Measurements from ENCODE around the gene POLR1D. TPM values are rescaled to one million over a fixed set of nuclear protein-coding genes. Genes with fewer than 3 reads are reported as not detected.

The POLR1D gene
- total RNA-seq, 2 experiments from 2014 or later, result 191 to 198 TPM

GRCh38 chr13:27663947-27664346 is 42.3 kb downstream of the POLR1D start:
- ChIA-PET POLR2A (no interaction called here), CTCF (interaction anchor here (0.7 kb wide), 1 partner anchor 15 kb away, joined by 3 read pairs; no protein-coding TSS in a partner anchor)
- Mint-ChIP-seq H3K9me3 (no peaks in the 10 kb centered on the region), H3K4me3 (no peak overlapping the region), H3K4me1 (ENCODE audit: low read depth) (peaks cover 5% of the 10 kb centered on the region), H3K27ac (peak overlapping the region; percentile 1), H3K36me3 (ENCODE audit: low read depth) (peaks cover 19% of the 10 kb centered on the region), H3K27me3 (no peaks in the 10 kb centered on the region)
- no peak for TF ChIP-seq CTCF (IDR thresholded peaks at IDR 0.05)
- DNase-seq (no peak), ATAC-seq (no peak)
- intact Hi-C loops (cut with micrococcal nuclease), result no loop called here

GRCh38 chr13:27665333-27665732 is 43.6 kb downstream of the POLR1D start:
- CTCF ChIA-PET, result interaction anchor here (0.7 to 1.6 kb wide), 2 partner anchors 107 to 165 kb away, joined by 3 read pairs; no protein-coding TSS in a partner anchor
- DNase-seq, result no peak

GRCh38 chr13:27665761-27666160 is 44.1 kb downstream of the POLR1D start:
- DNase-seq, result no peak
- no peak for ATAC-seq
- Mint-ChIP-seq H3K27ac (no peak overlapping the region), H3K4me3 (no peak overlapping the region), H3K36me3 (ENCODE audit: low read depth) (peaks cover 13% of the 10 kb centered on the region), H3K9me3 (no peaks in the 10 kb centered on the region), H3K27me3 (no peaks in the 10 kb centered on the region), H3K4me1 (ENCODE audit: low read depth) (peaks cover 5% of the 10 kb centered on the region)
- no peak for TF ChIP-seq CTCF (IDR thresholded peaks at IDR 0.05)
- CTCF ChIA-PET, result interaction anchor here (0.7 to 1.6 kb wide), 2 partner anchors 107 to 165 kb away, joined by 3 read pairs; no protein-coding TSS in a partner anchor
- intact Hi-C loops (cut with micrococcal nuclease), result no loop called here
- POLR2A ChIA-PET, result no interaction called here

More at GRCh38 chr13:27665333-27665732, 43.6 kb downstream of the POLR1D start:
- intact Hi-C loops (cut with micrococcal nuclease), result no loop called here
- Mint-ChIP-seq H3K27ac (no peak overlapping the region), H3K4me1 (ENCODE audit: low read depth) (peaks cover 5% of the 10 kb centered on the region), H3K4me3 (no peak overlapping the region), H3K36me3 (ENCODE audit: low read depth) (peaks cover 13% of the 10 kb centered on the region), H3K27me3 (no peaks in the 10 kb centered on the region), H3K9me3 (no peaks in the 10 kb centered on the region)
- TF ChIP-seq CTCF (IDR thresholded peaks at IDR 0.05), result no peak
- no peak for ATAC-seq
- POLR2A ChIA-PET, result no interaction called here

GRCh38 chr13:27666951-27667350 is 45.3 kb downstream of the POLR1D start:
- DNase-seq (no peak), ATAC-seq (no peak)
- ChIA-PET CTCF (no interaction called here), POLR2A (no interaction called here)
- H3K9me3 Mint-ChIP-seq, result no peaks in the 10 kb centered on the region
- H3K27ac Mint-ChIP-seq, result peak overlapping the region; percentile 2
- H3K4me1 Mint-ChIP-seq (ENCODE audit: low read depth), result peaks cover 5% of the 10 kb centered on the region
- no peak for TF ChIP-seq CTCF (IDR thresholded peaks at IDR 0.05)
- H3K27me3 Mint-ChIP-seq, result no peaks in the 10 kb centered on the region
- no peak overlapping the region for H3K4me3 Mint-ChIP-seq
- intact Hi-C loops (cut with micrococcal nuclease), result no loop called here
- H3K36me3 Mint-ChIP-seq (ENCODE audit: low read depth), result peaks cover 11% of the 10 kb centered on the region

- no peak for DNase-seq
- ChIA-PET POLR2A (interaction anchor here (0.6 kb wide), 1 partner anchor 9 kb away, joined by 3 read pairs; no protein-coding TSS in a partner anchor), CTCF (no interaction called here)
- no peaks in the 10 kb centered on the region for H3K27me3 Mint-ChIP-seq
- no peak overlapping the region for H3K27ac Mint-ChIP-seq
- TF ChIP-seq CTCF (IDR thresholded peaks at IDR 0.05), result no peak
- peaks cover 11% of the 10 kb centered on the region for H3K36me3 Mint-ChIP-seq (ENCODE audit: low read depth)
- no peaks in the 10 kb centered on the region for H3K4me1 Mint-ChIP-seq (ENCODE audit: low read depth)
- intact Hi-C loops (cut with micrococcal nuclease), result no loop called here
- H3K9me3 Mint-ChIP-seq, result peaks cover 1% of the 10 kb centered on the region
- ATAC-seq, result no peak
- no peak overlapping the region for H3K4me3 Mint-ChIP-seq
Measured at GRCh38 chr13:27667946-27668345, 46.3 kb downstream of the POLR1D start.

Data from activated CD8-positive, alpha-beta T cell treated with anti-CD3 and anti-CD28 coated beads for 36 hours (primary cell).